ENCODE measurements around the gene ABO. TPM values are rescaled to one million over a fixed set of nuclear protein-coding genes. Genes with fewer than 3 reads are reported as not detected.
"Not testable (repeated sequence)": the region's sequence is repeated elsewhere in the genome, so short reads cannot be mapped to it uniquely, and the experiment has no call there.

ABO gene
- total and polyA plus RNA-seq, 4 donors, result 3.9 to 23.0 (median 9.3) TPM

DNA sequence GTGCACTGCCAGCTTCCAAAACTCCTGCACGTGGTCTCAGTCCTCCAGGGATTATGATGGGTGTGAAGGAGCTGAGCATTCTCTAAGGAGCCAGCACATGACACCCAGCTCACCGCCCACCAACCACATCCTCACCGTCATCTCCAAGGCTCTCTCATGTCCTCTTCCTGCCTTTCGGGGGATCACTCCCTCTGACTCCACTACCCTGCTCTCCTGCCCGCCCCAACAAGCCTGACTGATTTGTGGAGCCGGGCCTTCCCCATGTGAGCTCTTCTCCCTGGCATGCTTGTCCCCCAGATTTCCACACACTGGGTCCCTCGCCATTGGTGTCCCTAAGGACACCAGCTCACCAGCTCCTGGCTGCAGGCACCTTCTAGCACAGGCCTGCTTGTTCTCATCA lies 1.9 kb downstream of the ABO start:
- H3K4me3 ChIP-seq, result no peak overlapping the region
- peaks cover 0 to 3% (median under 1%) of the 10 kb centered on the region in 4 donors for H3K9me3 ChIP-seq (ENCODE audit: control insufficient read depth in 4 of 4, insufficient read depth in 3 of 4, low read length in 3 of 4)
- no peak overlapping the region for H3K9ac ChIP-seq (ENCODE audit: insufficient read depth in 1 of 2, low read length in 2 of 2)
- H3K36me3 ChIP-seq (ENCODE audit: control insufficient read depth in 4 of 4, insufficient read depth in 4 of 4, low read length in 4 of 4), result no peaks in the 10 kb centered on the region
- no peak overlapping the region for H3K27ac ChIP-seq (ENCODE audit: low read depth in 1 of 2, low read length in 1 of 2)
- H3K27me3 ChIP-seq (ENCODE audit: control insufficient read depth in 3 of 3, insufficient read depth in 3 of 3, low read length in 2 of 3), result peaks cover 12 to 34% (median 34%) of the 10 kb centered on the region in 3 donors
- no peaks in the 10 kb centered on the region for H3K4me1 ChIP-seq (ENCODE audit: control insufficient read depth in 5 of 5, insufficient read depth in 5 of 5, low read length in 5 of 5)
- DNase-seq (no peak), ATAC-seq (ENCODE audit: insufficient read depth, low FRiP score) (no peak)
- 72 to 87% methylated on average over 6 to 7 of the region's 7 CpGs for WGBS, 2 donors
- TF ChIP-seq, protein P1, sequence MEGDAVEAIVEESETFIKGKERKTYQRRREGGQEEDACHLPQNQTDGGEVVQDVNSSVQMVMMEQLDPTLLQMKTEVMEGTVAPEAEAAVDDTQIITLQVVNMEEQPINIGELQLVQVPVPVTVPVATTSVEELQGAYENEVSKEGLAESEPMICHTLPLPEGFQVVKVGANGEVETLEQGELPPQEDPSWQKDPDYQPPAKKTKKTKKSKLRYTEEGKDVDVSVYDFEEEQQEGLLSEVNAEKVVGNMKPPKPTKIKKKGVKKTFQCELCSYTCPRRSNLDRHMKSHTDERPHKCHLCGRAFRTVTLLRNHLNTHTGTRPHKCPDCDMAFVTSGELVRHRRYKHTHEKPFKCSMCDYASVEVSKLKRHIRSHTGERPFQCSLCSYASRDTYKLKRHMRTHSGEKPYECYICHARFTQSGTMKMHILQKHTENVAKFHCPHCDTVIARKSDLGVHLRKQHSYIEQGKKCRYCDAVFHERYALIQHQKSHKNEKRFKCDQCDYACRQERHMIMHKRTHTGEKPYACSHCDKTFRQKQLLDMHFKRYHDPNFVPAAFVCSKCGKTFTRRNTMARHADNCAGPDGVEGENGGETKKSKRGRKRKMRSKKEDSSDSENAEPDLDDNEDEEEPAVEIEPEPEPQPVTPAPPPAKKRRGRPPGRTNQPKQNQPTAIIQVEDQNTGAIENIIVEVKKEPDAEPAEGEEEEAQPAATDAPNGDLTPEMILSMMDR (IDR thresholded peaks at IDR 0.05; ENCODE audit: control extremely low read depth, extremely low read depth), result no peak

DNA sequence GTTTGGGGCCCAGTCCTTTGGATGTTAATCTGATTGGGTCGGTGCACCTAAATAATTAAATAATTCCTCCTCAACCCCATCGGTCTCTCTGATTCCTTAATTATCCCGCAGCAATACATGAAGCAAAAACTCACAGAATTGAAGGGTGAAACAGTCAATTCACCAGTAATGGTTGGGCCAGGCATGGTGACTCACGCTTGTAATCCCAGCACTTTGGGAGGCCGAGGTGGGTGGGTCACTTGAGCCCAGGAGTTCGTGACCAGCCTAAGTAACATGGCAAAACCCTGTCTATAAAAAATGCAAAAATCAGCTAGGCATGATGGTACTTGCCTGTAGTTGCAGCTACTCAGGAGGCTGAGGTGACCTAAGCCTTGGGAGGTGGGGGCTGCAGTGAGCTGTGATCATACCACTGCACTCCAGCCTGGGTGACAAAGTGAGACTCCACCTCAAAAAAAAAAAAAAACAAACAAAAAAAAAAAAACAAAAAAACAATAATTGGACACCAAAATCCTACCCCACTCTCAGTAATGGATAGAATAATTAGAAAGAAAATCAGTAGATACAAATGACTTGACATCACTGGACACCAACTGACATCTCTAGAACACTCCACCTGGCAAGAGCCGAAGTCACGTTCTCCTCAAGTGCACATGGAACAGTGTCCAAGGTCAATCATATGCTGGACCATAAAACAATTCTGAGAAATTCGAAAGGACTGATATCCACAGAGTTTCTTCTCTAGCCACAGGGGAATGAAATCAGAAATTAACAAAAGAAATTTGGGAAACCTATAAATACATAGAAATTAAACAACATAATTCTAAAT lies 5.3 kb downstream of the ABO start:
- TF ChIP-seq, protein P1 (IDR thresholded peaks at IDR 0.05; ENCODE audit: control extremely low read depth, extremely low read depth), result no peak
- ATAC-seq (ENCODE audit: insufficient read depth, low FRiP score), result no peak
- no peak overlapping the region for H3K4me3 ChIP-seq
- H3K4me1 ChIP-seq (ENCODE audit: control insufficient read depth in 5 of 5, insufficient read depth in 5 of 5, low read length in 5 of 5), result no peaks in the 10 kb centered on the region
- H3K27ac ChIP-seq (ENCODE audit: low read depth in 1 of 2, low read length in 1 of 2), result no peak overlapping the region
- H3K36me3 ChIP-seq (ENCODE audit: control insufficient read depth in 4 of 4, insufficient read depth in 4 of 4, low read length in 4 of 4), result no peaks in the 10 kb centered on the region
- H3K9ac ChIP-seq (ENCODE audit: insufficient read depth in 1 of 2, low read length in 2 of 2), result no peak overlapping the region
- 82 to 92% methylated on average over 9 of the region's 9 CpGs for WGBS, 2 donors
- H3K27me3 ChIP-seq (ENCODE audit: control insufficient read depth in 3 of 3, insufficient read depth in 3 of 3, low read length in 2 of 3), result peaks cover 2 to 26% (median 25%) of the 10 kb centered on the region in 3 donors
- DNase-seq, result no peak
- H3K9me3 ChIP-seq (ENCODE audit: control insufficient read depth in 4 of 4, insufficient read depth in 3 of 4, low read length in 3 of 4), result no peaks in the 10 kb centered on the region

DNA sequence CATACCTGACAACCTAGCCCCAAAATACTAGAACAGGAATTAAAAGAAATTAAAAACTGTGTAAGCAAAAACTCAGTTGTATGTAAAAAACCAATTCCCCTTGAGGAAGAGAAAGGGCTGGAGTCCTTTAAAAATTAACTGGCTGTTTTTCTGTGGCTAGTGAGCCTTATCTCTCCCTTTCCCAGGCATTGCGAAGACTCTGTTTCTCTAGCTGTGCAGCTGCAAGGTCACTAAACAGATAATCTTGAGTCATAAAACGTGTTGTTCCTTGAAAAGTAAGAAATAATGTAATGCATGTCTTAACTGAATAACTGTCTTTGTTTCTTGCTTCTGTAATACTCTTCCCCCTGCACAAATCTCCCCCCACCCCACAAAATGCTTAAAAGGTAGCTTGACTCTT lies 5.9 kb downstream of the ABO start:
- WGBS, 2 donors, result 59 to 63% methylated on average over 2 of the region's 2 CpGs
- H3K4me3 ChIP-seq; ATAC-seq (ENCODE audit: insufficient read depth, low FRiP score); H3K9me3 ChIP-seq (ENCODE audit: control insufficient read depth in 4 of 4, insufficient read depth in 3 of 4, low read length in 3 of 4); H3K27ac ChIP-seq (ENCODE audit: low read depth in 1 of 2, low read length in 1 of 2); H3K4me1 ChIP-seq (ENCODE audit: control insufficient read depth in 5 of 5, insufficient read depth in 5 of 5, low read length in 5 of 5); H3K9ac ChIP-seq (ENCODE audit: insufficient read depth in 1 of 2, low read length in 2 of 2); H3K36me3 ChIP-seq (ENCODE audit: control insufficient read depth in 4 of 4, insufficient read depth in 4 of 4, low read length in 4 of 4); DNase-seq: not testable (repeated sequence)
- peaks cover 0 to 24% (median 20%) of the 10 kb centered on the region in 3 donors for H3K27me3 ChIP-seq (ENCODE audit: control insufficient read depth in 3 of 3, insufficient read depth in 3 of 3, low read length in 2 of 3)

DNA sequence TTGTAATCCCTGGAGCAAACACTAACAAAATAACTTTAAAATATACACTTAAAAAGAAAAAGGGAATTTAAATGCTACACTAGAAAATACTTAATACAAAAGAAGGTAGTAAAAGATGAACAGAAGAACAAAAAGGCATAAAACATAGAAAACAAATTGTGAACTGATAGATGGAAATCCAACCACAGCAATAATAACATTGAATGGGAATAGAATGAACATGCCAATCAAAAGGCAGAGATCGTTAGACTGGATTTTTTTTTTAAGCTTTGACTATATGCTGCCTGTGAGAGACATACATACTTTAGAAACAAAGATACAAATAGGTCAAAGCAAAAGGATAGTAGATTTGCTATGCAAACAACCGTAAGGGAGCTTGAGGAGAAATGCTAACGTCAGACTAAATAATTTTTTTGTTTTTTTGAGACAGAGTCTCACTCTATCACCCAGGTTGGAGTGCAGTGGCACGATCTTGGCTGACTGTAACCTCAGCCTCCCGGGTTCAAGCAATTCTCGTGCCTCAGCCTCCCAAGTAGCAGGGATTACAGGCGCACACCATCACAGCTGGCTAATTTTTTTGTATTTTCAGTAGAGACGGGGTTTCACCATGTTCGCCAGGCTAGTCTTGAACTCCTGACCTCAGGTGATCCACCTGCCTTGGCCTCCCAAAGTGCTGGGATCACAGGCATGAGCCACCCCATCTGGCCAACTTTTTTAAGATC lies 6.5 kb downstream of the ABO start:
- Histone ChIP-seq H3K4me1 (ENCODE audit: control insufficient read depth in 5 of 5, insufficient read depth in 5 of 5, low read length in 5 of 5) (no peaks in the 10 kb centered on the region), H3K27ac (ENCODE audit: low read depth in 1 of 2, low read length in 1 of 2) (no peak overlapping the region), H3K4me3 (no peak overlapping the region), H3K9me3 (ENCODE audit: control insufficient read depth in 4 of 4, insufficient read depth in 3 of 4, low read length in 3 of 4) (no peaks in the 10 kb centered on the region), H3K27me3 (ENCODE audit: control insufficient read depth in 3 of 3, insufficient read depth in 3 of 3, low read length in 2 of 3) (peaks cover 0 to 18% (median 14%) of the 10 kb centered on the region in 3 donors), H3K36me3 (ENCODE audit: control insufficient read depth in 4 of 4, insufficient read depth in 4 of 4, low read length in 4 of 4) (no peaks in the 10 kb centered on the region), H3K9ac (ENCODE audit: insufficient read depth in 1 of 2, low read length in 2 of 2) (no peak overlapping the region)
- ATAC-seq (ENCODE audit: insufficient read depth, low FRiP score) (no peak), DNase-seq (no peak)
- WGBS, 2 donors, result 74 to 85% methylated on average over 8 to 9 of the region's 9 CpGs
- TF ChIP-seq, protein P1 (IDR thresholded peaks at IDR 0.05; ENCODE audit: control extremely low read depth, extremely low read depth), result no peak
